NCI-H146 treated with DMSO at 0.1 percent for 48 hours (cell line): Measurements from ENCODE around the gene VWF.
"Not testable (repeated sequence)": the region's sequence is repeated elsewhere in the genome, so short reads cannot be mapped to it uniquely, and the experiment has no call there.

ENCODE experiments used
- DNase-seq: peaks from one replicate; lab custom pipeline; 2025; ENCODE audit not compliant: unreplicated experiment; lab: John Stamatoyannopoulos, UW

VWF gene

GRCh38 chr12:6124411-6125309, at the start of gene VWF:
Gene VWF, minus strand, starts transcription at chr12:6124670. Its CDS starts 1,474 bp downstream, at chr12:6123196.
- no peak for DNase-seq

- DNase-seq: no peak
Measured at GRCh38 chr12:6172862-6173261, 48.4 kb upstream of the VWF start.

GRCh38 chr12:6172086-6172485, 47.6 kb upstream of the VWF start:
- DNase-seq: no peak

GRCh38 chr12:6171409-6172015, 47.0 kb upstream of the VWF start:
- DNase-seq: no peak

- DNase-seq: no peak
Measured at GRCh38 chr12:6167327-6168280, 43.1 kb upstream of the VWF start.

GRCh38 chr12:6166808-6167207, 42.3 kb upstream of the VWF start:
- no peak for DNase-seq

GRCh38 chr12:6165395-6165794, 40.9 kb upstream of the VWF start:
- no peak for DNase-seq

GRCh38 chr12:6163416-6164060, 39.1 kb upstream of the VWF start:
- DNase-seq: no peak

- no peak for DNase-seq
Measured at GRCh38 chr12:6161124-6161882, 36.8 kb upstream of the VWF start.

GRCh38 chr12:6160049-6160649, 35.7 kb upstream of the VWF start:
- DNase-seq: not testable (repeated sequence)

- not testable (repeated sequence) for DNase-seq
Measured at GRCh38 chr12:6159166-6160011, 34.9 kb upstream of the VWF start.

- DNase-seq: no peak
Measured at GRCh38 chr12:6158749-6159148, 34.3 kb upstream of the VWF start.

GRCh38 chr12:6158255-6158654, 33.8 kb upstream of the VWF start:
- DNase-seq: no peak

- DNase-seq: no peak
Measured at GRCh38 chr12:6157482-6157881, 33.0 kb upstream of the VWF start.

GRCh38 chr12:6154730-6155459, 30.4 kb upstream of the VWF start:
- no peak for DNase-seq

- DNase-seq: not testable (repeated sequence)
Measured at GRCh38 chr12:6148722-6149121, 24.3 kb upstream of the VWF start.

GRCh38 chr12:6148061-6148460, 23.6 kb upstream of the VWF start:
- no peak for DNase-seq

GRCh38 chr12:6146951-6147350, 22.5 kb upstream of the VWF start:
- no peak for DNase-seq
